Right atrium auricular region (tissue), 2 donors: ENCODE measurements around the gene TERT. TPM values are rescaled to one million over a fixed set of nuclear protein-coding genes. Genes with fewer than 3 reads are reported as not detected.

Experiments used
- DNase-seq: peaks from one replicate; pipeline ENCODE4 v3.0.0-alpha.2; 2019; ENCODE audit warnings: low spot score
- H3K27ac ChIP-seq, 2 donors: fragments of 200-600 bp; sonication (generic); 1 replicate in 1 of 2; 2 replicates in 1 of 2; pipeline ENCODE4 v1.5.1; 2016 to 2019
- H3K27me3 ChIP-seq, 2 donors: fragments of 200-600 bp; sonication (generic); one replicate each; pipeline versions ENCODE4 v1.5.1 to v1.6.0; 2017 to 2019
- H3K36me3 ChIP-seq: fragments of 200-600 bp; sonication (generic); one replicate; pipeline ENCODE4 v1.5.1; 2016
- H3K4me1 ChIP-seq, 2 donors: fragments of 200-600 bp; sonication (generic); one replicate each; pipeline versions ENCODE4 v1.5.1 to v1.6.0; 2017 to 2019
- H3K4me3 ChIP-seq, 2 donors: fragments of 200-600 bp; sonication (generic); 1 replicate in 1 of 2; 2 replicates in 1 of 2; pipeline ENCODE4 v1.5.1; 2017 to 2019; ENCODE audit warnings: mild to moderate bottlenecking in 1 of 2, moderate library complexity in 1 of 2
- H3K9me3 ChIP-seq, 2 donors: fragments of 200-600 bp; sonication (generic); one replicate each; pipeline ENCODE4 v1.5.1; 2019
- CTCF ChIP-seq, 2 donors: fragments of 200-600 bp; sonication (generic); IDR thresholded peaks; one replicate each; pipeline ENCODE4 v1.5.1; 2019; ENCODE audit warnings: antibody characterized with exemption in 2 of 2
- total RNA-seq, 2 donors: library from RNA; depleted of rRNA; stranded (reverse); fragments of >200 nt; gene quantifications; one replicate each; pipeline ENCODE4 v1.1.0, GENCODE V29; 2016

The TERT gene
- total RNA-seq, 2 donors from 2014 or later, result not detected

DNA sequence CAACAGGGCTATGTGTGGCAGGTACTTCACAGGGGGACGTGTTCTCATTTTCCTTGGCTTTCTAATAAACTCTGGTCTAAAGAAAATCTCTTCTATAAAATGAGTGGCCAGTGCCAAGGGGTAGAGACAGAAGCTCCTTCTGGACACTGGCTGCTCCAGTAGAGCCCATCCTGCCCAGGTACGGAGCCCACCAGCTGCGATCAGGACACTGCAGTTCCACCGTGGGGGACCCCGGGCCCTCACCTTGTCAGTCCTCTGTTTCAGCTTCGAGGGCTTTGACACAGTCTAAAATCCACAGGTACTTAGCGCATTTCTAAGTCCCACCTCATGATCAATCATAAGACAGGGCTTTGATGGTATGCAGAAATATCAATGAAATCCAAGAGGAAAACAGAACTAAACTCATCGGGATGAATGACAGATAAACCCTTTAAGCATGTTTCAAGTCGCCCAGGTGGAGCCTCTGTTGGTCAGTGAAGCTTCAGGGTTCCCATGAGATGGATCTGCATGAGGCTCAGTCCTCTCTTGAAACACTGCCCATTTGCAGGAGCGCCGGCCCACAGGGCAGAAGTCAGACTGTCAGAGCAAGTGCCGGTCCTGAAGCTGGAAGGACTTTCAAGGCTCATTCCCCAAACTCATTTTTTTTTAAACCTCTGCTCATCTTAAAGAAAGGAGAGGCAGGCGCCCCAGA is 20.3 kb upstream of the TERT start:
- no peak for DNase-seq
- Histone ChIP-seq H3K27ac (no peak overlapping the region), H3K4me1 (peaks cover 0 to 8% of the 10 kb centered on the region in 2 donors), H3K36me3 (peaks cover 26% of the 10 kb centered on the region), H3K4me3 (no peak overlapping the region), H3K27me3 (no peaks in the 10 kb centered on the region), H3K9me3 (no peaks in the 10 kb centered on the region)
- no peak for TF ChIP-seq CTCF (IDR thresholded peaks at IDR 0.05)

GRCh38 chr5:1314564-1314982 is 19.7 kb upstream of the TERT start:
- Histone ChIP-seq H3K4me1 (peaks cover 0 to 8% of the 10 kb centered on the region in 2 donors), H3K9me3 (no peaks in the 10 kb centered on the region), H3K27me3 (no peaks in the 10 kb centered on the region), H3K4me3 (no peak overlapping the region), H3K27ac (no peak overlapping the region), H3K36me3 (peaks cover 20% of the 10 kb centered on the region)
- no peak for DNase-seq
- no peak for TF ChIP-seq CTCF (IDR thresholded peaks at IDR 0.05)

DNA sequence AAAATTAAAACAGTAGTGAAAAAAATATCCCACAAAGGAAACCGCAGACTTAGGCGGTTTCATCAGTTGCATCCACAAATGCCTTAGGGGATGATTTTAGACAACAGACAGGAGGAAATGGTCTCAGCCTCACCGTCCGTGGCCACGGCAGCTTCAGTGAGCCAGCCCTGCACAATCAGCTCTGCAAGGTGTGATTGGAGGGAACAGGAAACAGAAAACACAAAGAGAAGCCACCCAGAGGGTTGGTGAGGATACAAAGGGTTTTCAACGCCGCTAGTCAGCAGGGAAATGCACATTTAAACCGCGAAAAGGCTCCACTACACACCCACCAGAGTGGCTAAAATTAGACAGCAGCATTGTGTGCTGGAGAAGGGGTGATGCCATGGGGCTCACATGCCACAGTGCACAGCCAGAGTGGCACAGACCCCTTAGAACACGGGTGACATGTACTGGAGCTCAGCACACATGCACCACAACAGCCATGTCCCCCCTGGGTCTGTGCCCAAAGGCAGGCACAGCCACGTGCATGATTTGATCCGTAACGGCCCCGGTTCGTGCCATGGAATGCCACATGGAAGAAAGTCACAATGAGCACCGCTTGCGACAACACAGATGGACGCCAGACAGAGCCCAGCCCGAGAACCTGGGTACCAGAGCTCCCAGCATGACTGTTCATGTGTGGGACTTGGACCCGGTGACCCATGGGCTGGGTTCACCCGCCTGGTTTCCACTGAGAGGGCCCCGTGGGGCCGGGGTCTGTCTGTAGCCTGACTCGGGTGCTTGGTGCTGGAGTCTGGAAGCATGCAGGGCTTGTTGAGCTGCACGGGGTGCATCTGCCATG is 18.3 kb upstream of the TERT start:
- no peak overlapping the region for H3K27ac ChIP-seq
- DNase-seq, result no peak
- H3K36me3 ChIP-seq, result peaks cover 6% of the 10 kb centered on the region
- no peak overlapping the region for H3K4me3 ChIP-seq
- TF ChIP-seq CTCF (IDR thresholded peaks at IDR 0.05), result no peak
- H3K9me3 ChIP-seq, result no peaks in the 10 kb centered on the region
- H3K27me3 ChIP-seq, result no peaks in the 10 kb centered on the region
- H3K4me1 ChIP-seq, result peaks cover 0 to 8% of the 10 kb centered on the region in 2 donors

DNA sequence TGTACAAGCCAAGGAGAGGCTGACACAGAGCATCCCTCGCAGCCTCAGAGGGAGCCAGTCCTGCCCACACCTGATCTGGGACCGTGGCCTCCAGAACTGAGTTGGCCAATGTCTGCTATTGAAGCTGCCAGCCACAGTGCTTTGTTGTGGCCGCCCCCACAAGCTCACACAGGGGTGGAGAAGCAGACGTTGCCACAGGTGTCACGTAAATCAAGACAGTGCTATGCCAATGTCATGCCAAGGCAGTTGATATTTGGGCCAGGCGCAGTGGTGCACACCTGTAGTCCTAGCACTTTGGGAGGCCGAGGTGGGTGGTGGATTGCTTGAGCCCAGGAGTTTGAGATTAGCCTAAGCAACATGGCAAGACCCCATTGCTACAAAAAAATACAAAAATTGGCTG is 17.3 kb upstream of the TERT start:
- Histone ChIP-seq H3K27ac (no peak overlapping the region), H3K4me3 (no peak overlapping the region)

DNA sequence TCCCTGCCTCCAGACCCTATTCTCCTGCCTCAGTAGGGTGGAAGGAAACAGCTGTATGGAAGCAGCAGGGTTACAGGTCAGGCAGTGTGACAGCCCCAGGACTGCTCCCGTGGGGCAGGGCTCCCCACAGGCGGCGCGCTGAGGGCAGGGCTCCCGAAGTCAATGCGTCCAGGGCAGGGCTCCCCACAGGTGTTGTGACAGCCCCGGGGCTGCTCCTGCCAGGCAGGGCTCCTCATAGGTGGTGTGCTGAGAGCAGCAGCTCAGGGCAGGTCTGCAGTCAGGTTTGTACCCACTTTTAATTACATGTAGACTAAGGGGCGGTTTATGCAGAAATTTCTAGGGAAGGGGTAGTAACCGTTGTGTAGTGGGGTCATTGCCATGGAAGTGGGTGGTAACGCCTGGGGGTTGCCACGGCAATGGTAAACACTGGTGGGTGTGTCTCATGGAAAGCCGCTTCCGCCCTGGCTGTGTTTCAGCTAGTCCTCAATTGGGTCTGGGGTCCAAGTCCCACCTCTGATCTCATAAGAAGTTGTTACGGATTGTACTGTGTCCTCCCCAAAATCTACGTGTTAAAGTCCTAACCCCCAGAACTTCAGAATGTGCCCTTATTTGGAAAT is 16.7 kb upstream of the TERT start:
- Histone ChIP-seq H3K27me3 (no peaks in the 10 kb centered on the region), H3K9me3 (no peaks in the 10 kb centered on the region), H3K36me3 (no peaks in the 10 kb centered on the region), H3K4me3 (no peak overlapping the region), H3K27ac (no peak overlapping the region), H3K4me1 (peaks cover 0 to 8% of the 10 kb centered on the region in 2 donors)
- TF ChIP-seq CTCF (IDR thresholded peaks at IDR 0.05), result no peak
- no peak for DNase-seq

More for the DNA sequence above, 17.3 kb upstream of the TERT start:
- no peak for TF ChIP-seq CTCF (IDR thresholded peaks at IDR 0.05)
- Histone ChIP-seq H3K36me3 (no peaks in the 10 kb centered on the region), H3K9me3 (no peaks in the 10 kb centered on the region), H3K4me1 (peaks cover 0 to 8% of the 10 kb centered on the region in 2 donors), H3K27me3 (no peaks in the 10 kb centered on the region)
- DNase-seq, result no peak
